ENCODE results near the gene ATAD3C.
"Not testable (repeated sequence)": the region's sequence is repeated elsewhere in the genome, so short reads cannot be mapped to it uniquely, and the experiment has no call there.

The ATAD3C gene

DNA sequence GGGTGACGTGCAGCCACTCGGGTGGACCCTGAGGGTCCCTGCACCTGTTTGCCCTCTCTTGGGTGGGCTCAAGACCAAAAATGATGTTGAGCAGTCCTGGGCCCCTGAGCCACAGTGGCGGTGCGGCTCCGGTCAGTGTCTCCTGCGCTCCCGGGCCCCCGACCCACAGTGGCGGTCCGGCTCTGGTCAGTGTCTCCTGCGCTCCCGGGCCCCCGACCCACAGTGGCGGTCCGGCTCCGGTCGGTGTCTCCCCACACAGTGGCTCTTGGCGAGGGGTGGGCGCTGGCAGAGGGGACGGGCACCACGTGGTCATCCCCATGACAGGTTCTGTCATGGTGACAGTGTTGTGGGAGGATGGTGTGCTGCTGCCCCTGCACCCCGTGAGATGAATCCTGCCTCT lies 44.8 kb downstream of the ATAD3C start:
- not testable (repeated sequence) for DNase-seq (ENCODE audit: insufficient read length, low spot score); FAIRE-seq

DNA sequence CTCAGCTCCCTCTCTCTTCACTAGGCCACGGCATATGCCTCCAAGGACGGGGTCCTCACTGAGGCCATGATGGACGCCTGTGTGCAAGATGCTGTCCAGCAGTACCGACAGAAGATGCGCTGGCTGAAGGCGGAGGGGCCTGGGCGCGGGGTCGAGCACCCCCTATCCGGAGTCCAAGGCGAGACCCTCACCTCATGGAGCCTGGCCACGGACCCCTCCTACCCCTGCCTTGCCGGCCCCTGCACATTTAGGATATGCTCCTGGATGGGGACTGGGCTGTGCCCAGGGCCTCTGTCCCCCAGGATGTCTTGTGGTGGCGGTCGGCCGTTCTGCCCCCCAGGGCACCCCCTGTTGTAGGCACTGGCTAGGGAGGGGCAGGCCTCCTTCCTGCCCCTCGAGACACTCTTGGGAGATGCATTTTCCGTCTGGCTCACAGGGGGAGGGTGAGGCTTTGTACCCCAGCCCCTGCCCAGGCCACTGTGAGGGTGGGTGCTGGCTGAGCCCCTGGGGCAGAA lies 46.0 kb downstream of the ATAD3C start:
- FAIRE-seq; DNase-seq (ENCODE audit: insufficient read length, low spot score): not testable (repeated sequence)

DNA sequence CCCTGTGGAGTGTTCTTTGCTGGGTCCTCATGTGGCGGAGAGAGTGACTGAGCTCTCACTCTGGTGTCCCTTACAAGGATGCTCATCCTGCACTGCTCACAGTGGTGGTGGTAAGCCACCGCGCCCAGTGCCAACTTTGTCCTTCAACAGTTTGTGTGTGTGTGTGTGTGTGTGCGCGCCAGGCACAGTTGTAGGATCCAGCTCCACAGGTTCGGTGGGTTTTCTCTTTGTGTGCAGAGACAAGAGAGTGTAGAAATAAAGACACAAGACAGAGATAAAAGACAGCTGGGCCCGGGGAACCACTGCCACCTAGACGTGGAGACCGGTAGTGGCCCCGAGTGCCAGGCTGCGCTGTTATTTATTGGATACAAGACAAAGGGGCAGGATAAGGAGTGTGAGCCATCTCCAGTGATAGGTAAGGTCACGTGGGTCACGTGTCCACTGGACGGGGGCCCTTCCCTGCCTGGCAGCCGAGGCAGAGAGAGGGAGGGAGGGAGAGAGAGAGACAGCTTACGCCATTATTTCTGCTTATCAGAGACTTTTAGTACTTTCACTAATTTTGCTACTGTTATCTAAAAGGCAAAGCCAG lies 55.4 kb downstream of the ATAD3C start:
- FAIRE-seq; DNase-seq (ENCODE audit: insufficient read length, low spot score): not testable (repeated sequence)

DNA sequence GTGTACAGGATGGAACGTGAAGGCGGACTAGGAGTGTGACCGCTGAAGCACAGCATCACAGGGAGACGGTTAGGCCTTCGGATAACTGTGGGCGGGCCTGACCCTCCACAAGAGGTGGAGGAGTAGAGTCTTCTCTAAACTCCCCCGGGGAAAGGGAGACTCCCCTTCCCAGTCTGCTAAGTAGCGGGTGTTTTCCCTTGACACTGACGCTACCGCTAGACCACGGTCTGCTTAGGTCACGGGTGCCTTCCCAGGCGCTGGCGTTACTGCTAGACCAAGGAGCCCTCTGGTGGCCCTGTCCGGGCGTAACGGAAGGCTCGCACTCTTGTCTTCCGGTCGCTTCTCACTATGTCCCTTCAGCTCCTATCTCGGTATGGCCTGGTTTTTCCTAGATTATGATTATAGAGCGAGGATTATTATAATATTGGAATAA lies 55.9 kb downstream of the ATAD3C start:
- not testable (repeated sequence) for DNase-seq (ENCODE audit: insufficient read length, low spot score); FAIRE-seq

DNA sequence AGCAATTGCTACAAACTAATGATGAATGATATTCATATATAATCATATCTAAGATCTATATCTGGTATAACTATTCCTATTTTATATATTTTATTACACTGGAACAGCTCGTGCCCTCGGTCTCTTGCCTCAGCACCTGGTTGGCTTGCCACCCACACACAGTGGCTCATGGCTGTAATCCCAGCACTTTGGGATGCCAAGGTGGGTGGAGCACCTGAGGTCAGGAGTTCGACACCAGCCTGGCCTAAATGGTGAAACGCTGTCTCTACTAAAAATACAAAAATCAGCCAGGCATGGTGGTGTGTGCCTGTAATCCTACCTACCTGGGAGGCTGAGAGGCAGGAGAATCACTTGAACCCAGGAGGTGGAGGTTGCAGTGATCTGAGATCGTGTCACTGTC lies 56.3 kb downstream of the ATAD3C start:
- not testable (repeated sequence) for FAIRE-seq; DNase-seq (ENCODE audit: insufficient read length, low spot score)

DNA sequence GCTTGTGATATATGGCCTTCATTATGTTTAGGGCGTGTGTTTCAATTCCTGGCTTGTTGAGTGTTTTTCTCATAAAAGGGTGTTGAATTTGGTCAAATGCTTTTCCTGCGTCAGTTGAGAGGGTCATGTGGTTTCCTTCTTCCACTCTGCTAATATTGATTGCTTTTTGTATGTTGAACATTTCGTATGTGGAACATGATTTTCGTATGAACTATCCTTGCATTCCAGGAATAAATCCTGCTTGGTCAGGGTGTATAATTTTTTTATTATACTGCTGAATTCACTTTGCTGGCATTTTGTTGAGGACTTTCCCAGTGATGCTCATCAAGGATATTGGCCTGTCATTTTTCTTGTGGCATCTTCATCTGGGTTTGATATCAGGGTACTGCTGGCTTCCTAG lies 57.8 kb downstream of the ATAD3C start:
- FAIRE-seq = no peak

DNA sequence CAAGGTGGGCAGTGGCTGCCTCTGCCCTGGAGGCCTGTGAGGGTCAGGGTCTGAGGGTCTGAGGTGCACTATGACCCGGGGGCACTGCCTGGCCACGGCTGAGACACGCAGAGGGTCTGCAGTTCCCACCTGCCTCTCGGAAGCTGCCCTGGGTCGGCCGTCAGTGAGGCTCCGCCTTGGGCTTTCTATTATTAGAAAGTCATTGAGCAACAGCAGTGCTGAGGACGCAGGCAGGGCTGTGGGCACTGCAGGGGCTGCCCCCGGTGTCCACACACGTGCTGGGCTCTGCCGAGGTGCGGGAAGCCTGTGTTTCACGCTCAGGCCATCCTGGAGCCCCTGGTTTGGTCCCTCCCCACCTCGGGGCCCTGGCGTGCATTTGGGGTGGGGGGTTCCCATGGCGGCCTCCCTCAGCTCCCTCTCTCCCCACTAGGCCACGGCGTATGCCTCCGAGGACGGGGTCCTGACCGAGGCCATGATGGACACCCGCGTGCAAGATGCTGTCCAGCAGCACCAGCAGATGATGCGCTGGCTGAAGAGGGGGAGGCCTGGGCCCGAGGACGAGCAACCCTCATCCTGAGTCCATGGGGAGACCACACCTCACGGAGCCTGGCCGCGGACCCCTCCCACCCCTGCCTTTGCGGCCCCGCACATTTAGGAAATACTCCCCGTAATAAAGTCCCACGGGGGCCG lies 59.4 kb downstream of the ATAD3C start:
- not testable (repeated sequence) for DNase-seq (ENCODE audit: insufficient read length, low spot score); FAIRE-seq

More for the DNA sequence above, 57.8 kb downstream of the ATAD3C start:
- no peak for DNase-seq (ENCODE audit: insufficient read length, low spot score)

DNA sequence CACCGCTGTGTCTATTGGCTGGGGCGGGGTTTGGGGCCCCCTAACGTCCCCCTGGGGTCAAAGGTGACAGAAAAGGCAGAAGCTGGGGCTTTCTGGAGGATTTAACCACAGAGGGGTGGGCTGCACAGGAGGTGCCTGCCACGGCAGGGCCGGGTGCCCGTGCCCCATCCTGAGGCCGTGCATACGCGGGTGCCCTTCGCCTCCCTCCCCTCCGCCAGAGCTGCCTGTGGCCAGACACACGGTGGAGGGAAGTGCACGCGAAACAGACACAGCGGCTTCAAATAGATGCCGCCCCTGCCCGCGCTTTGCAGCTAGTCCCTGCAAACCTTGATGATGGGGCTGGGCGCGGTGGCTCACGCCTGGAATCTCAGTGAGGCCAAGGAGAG lies 60.0 kb downstream of the ATAD3C start:
- not testable (repeated sequence) for DNase-seq (ENCODE audit: insufficient read length, low spot score); FAIRE-seq

DNA sequence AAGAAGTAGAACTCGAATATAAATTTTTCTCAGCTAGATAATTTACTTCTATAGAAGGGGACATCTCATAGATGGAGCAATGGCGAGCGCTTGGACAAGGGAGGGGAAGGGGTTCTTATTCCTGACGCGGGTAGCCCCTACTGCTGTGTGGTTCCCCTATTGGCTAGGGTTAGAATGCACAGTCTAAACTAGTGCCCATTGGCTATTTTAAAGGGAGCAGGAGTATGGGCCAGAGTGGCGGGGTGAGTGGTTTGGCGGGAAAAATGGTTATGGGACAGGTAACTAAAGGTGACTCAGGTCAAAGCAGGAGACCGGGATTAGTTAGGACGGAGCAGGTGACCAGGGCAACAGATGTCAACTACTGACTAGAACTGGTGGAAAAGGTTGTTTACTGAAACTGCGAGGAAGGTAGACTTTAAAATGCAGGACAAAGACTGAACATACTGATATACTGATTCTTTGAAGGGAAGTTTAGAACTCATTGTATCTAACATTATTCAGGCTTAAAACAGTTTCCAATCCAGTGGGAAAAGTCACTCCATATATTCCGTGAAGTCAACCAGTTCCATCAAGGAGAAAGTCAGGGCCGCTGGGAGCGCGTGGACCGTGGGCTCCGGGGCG lies 61.5 kb downstream of the ATAD3C start:
- FAIRE-seq = no peak
- DNase-seq (ENCODE audit: insufficient read length, low spot score) = no peak

DNA sequence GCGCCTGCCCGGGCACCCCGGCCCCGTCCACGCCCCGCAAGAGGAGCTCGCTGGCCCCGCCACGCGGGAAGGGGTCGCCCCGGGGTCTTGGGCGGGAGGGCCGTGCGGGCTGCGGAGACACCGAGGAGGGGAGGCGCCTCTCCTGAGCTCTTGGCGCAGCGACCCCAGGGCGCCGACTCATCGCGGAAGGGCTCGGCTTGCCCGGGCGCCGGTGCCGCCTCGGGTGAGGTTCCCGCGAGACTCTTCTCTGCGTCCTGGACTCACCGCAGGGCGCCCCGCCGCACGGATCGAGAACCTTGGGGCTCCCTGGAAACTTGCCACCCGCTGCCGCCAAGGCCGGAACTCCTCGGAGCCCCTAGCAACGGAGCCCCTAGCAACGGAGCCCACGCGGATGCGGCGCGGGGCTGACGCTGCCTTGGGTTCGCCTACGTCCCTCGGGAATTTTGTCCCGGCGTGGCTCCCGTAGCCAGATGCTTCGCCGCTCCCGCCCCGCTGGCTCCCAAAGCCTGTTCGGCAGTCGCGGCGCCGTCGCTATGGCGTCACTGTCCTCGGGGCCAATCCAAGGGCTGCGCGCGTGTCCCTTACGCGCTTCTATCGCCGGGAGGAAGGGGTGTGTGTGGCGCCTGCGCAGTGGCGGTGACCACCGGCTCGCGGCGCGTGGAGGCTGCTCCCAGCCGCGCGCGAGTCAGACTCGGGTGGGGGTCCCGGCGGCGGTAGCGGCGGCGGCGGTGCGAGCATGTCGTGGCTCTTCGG lies 62.2 kb downstream of the ATAD3C start, which contains the start of gene ATAD3A:
ATAD3A (plus strand) TSS at position 630 of the 753 bp plus-strand sequence; CDS start at position 737, 107 bp downstream.
- DNase-seq (ENCODE audit: insufficient read length, low spot score) (peak; percentile 95), FAIRE-seq (peak; percentile 93)

DNA sequence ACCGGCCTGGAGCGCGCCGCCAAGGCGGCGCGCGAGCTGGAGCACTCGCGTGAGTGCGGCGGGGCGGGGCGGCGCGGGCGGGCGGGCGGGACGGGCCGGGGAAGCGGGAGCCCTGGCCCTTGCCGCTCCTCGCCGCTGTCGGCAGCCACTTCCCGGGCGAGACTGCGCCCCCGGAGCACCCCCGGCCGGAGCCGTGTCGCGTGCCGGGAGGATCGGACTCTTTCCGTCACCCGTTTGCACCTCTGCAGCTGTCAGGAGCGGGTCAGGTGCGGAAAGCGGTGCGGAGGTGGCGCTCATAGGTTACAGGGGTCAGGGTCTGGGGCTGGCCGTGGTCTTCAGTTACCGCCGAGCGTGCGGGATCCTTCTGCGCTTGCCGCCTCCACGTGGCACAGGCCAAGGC lies 62.9 kb downstream of the ATAD3C start:
- not testable (repeated sequence) for FAIRE-seq; DNase-seq (ENCODE audit: insufficient read length, low spot score)

DNA sequence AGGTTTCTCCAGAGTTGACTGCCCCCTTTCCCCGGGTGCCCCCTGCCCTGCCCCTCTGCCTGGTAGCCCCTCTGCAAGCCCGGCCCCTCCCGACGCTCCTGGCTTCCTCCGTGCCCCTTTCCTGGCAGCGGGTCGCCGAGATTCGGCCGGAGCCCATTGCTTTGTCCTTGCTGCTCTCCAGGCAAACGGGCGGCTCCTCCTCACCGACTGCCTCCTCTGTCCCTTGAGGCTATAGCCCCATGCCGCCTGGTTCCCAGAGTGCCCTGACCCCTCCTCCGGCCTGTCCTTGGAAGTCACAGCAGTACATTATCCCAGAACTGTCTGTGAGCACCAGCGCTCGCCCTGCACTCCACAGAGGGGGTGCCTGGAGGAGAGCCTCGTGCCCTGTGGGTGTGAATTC lies 64.2 kb downstream of the ATAD3C start:
- not testable (repeated sequence) for DNase-seq (ENCODE audit: insufficient read length, low spot score); FAIRE-seq

DNA sequence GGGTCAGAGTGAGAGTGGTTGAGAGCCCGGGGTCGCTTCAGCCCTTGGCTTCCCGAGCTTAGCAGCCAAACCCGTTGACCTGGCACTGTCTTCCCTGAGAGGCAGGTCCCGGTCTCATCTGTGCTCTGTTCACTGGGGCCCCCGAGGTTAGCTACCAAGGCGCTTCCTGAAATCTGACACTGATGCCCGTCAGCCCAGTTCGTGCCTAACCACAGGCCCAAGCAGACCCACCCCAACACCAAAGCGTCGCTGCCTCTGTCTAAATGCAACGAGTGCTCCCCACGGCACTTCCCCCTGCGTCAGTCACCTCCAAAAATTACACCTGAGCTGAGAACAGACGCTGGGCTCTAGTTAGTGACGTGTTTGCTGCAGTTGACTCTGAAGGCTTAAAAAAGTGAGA lies 64.9 kb downstream of the ATAD3C start:
- not testable (repeated sequence) for FAIRE-seq; DNase-seq (ENCODE audit: insufficient read length, low spot score)

DNA sequence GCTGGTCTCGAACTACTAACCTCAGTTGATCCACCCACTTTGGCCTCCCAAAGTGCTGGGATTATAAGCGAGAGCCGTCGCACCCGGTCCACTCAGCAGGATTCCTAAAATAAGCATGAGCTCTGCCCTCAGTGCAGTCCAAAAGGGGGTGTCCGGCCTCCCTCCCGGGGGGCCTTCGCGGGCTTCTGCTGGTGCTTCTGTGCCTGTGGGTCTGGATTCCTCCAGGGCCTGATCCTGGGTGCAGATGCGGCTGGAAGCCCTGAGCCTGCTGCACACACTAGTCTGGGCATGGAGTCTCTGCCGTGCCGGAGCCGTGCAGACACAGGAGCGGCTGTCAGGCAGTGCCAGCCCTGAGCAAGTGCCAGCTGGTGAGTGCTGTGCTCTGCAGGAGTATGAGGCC lies 67.4 kb downstream of the ATAD3C start:
- DNase-seq (ENCODE audit: insufficient read length, low spot score); FAIRE-seq: not testable (repeated sequence)

DNA sequence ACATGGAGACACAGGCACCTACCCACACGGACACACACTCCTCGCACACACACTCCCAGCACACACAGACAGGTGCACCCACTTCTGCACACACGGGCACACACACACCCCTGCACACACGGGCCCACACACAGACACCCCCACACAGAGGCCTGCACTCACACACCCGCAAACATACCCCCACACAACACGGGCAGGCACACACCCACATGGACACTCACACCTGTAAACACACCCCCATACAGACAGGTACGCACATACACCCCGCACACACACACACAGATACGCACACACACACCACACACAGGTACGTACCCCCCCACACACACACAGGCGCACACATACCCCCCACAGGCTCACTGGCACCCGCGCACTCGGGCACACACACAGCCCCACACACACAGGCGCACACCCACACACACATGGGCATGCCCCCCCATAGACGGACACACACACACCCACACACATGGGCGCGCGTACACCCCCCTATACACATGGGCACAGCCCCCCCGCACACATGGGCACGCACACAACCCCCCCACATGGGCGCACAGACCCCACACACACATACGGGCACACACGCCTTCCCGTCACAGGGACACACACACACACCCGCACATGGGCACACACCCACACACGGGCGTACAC lies 68.6 kb downstream of the ATAD3C start:
- FAIRE-seq (peak; percentile 83), DNase-seq (ENCODE audit: insufficient read length, low spot score) (no peak)

DNA sequence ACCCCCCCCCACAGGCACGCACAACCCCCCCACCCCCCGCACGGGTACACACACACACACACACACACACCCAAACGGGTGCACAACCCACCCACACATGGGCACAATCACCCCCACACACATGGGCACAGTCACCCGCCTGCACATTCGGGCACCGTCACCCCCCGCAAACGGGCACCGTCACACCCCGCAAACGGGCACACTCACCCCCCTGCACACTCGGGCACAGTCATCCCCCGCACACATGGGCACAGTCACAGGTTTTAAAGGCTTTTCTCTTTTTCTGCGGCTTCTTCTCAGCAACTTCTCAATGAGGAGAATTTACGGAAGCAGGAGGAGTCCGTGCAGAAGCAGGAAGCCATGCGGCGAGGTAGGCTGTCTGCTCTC lies 69.1 kb downstream of the ATAD3C start:
- not testable (repeated sequence) for DNase-seq (ENCODE audit: insufficient read length, low spot score); FAIRE-seq
